Left ventricle myocardium inferior (tissue), 1 donor: ENCODE measurements around the gene GPBAR1. TPM values are rescaled to one million over a fixed set of nuclear protein-coding genes. Genes with fewer than 3 reads are reported as not detected.
A peak's percentile ranks its signal among the peaks of the same experiment; 100 is the strongest.

Source experiments
- DNase-seq: peaks from one replicate; pipeline ENCODE4 v3.0.0-alpha.2; 2020
- H3K27ac ChIP-seq: fragments of 200-600 bp; replicated peaks from 2 replicates; pipeline ENCODE4 v1.8.0; 2021
- H3K27me3 ChIP-seq: fragments of 200-600 bp; 2 replicates; pipeline ENCODE4 v1.8.0; 2021; ENCODE audit warnings: low read depth
- H3K36me3 ChIP-seq: fragments of 200-600 bp; 2 replicates; pipeline ENCODE4 v1.8.0; 2021
- H3K4me1 ChIP-seq: fragments of 200-600 bp; 2 replicates; pipeline ENCODE4 v1.8.0; 2021
- H3K4me3 ChIP-seq: fragments of 200-600 bp; 2 replicates; pipeline ENCODE4 v1.8.0; 2021; ENCODE audit warnings: mild to moderate bottlenecking, moderate library complexity
- H3K9me3 ChIP-seq: fragments of 200-600 bp; replicated peaks from 2 replicates; pipeline ENCODE4 v1.8.0; 2021
- intact Hi-C: fragments of 100-400 bp; cut with micrococcal nuclease; formaldehyde crosslinking; loops from one replicate; pipeline ENCODE4 v1.11.0; 2022
- total RNA-seq: library from RNA; stranded (reverse); fragmentation: NEBNext Ultra II Directional; extraction: Animal tissue kit (Norgen Biotek cat#: 25700); gene quantifications from one replicate; pipeline ENCODE4 v1.2.1, GENCODE V29; 2021
- TF ChIP-seq, protein P1 (sequence below): fragments of 200-600 bp; IDR thresholded peaks from 2 replicates; pipeline ENCODE4 v1.8.0; 2021; ENCODE audit warnings: antibody characterized with exemption, mild to moderate bottlenecking, borderline replicate concordance
- donor health status: DM: no; HTN: yes; CAD: no; lungs with severe emphysema.

GPBAR1 gene
- total RNA-seq, 1 donor from 2014 or later: 1.5 TPM

DNA sequence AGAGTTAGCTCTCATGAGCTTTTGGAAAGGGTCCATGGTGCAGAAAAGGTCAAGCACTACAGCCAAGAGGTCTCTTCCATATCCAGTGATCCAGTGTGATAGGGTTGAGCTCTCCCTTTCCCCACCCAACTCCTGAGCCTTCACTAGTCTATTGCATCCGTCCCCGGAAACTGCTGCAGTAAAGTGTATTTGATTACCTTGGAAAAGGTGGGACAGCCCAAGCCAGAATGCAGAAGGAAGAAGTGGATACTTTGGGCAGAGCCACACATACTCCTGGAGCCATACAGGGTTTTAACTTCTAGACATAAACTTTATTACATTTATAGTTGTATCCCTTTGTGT, 13.1 kb downstream of the GPBAR1 start:
- DNase-seq: no peak
- Histone ChIP-seq H3K36me3 (peaks cover 58% of the 10 kb centered on the region), H3K4me3 (no peak overlapping the region), H3K27ac (peak overlapping the region; percentile 88), H3K9me3 (no peaks in the 10 kb centered on the region), H3K27me3 (no peaks in the 10 kb centered on the region), H3K4me1 (peaks cover 79% of the 10 kb centered on the region)
- intact Hi-C loops: no loop called here
- TF ChIP-seq, protein P1, sequence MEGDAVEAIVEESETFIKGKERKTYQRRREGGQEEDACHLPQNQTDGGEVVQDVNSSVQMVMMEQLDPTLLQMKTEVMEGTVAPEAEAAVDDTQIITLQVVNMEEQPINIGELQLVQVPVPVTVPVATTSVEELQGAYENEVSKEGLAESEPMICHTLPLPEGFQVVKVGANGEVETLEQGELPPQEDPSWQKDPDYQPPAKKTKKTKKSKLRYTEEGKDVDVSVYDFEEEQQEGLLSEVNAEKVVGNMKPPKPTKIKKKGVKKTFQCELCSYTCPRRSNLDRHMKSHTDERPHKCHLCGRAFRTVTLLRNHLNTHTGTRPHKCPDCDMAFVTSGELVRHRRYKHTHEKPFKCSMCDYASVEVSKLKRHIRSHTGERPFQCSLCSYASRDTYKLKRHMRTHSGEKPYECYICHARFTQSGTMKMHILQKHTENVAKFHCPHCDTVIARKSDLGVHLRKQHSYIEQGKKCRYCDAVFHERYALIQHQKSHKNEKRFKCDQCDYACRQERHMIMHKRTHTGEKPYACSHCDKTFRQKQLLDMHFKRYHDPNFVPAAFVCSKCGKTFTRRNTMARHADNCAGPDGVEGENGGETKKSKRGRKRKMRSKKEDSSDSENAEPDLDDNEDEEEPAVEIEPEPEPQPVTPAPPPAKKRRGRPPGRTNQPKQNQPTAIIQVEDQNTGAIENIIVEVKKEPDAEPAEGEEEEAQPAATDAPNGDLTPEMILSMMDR: no peak

GRCh38 chr2:218274586-218274985, 13.8 kb downstream of the GPBAR1 start:
- intact Hi-C loops: no loop called here
- Histone ChIP-seq H3K4me3 (no peak overlapping the region), H3K36me3 (peaks cover 65% of the 10 kb centered on the region), H3K4me1 (peaks cover 72% of the 10 kb centered on the region), H3K27ac (peak overlapping the region; percentile 88), H3K9me3 (no peaks in the 10 kb centered on the region), H3K27me3 (no peaks in the 10 kb centered on the region)
- DNase-seq: no peak
- TF ChIP-seq, protein P1: no peak

- intact Hi-C loops: no loop called here
- Histone ChIP-seq H3K27me3 (no peaks in the 10 kb centered on the region), H3K9me3 (no peaks in the 10 kb centered on the region), H3K36me3 (peaks cover 73% of the 10 kb centered on the region), H3K4me3 (no peak overlapping the region), H3K27ac (peak overlapping the region; percentile 88), H3K4me1 (peaks cover 67% of the 10 kb centered on the region)
- TF ChIP-seq, protein P1: no peak
- no peak for DNase-seq
These were observed 14.7 kb downstream of the GPBAR1 start for GRCh38 chr2:218275371-218276072.

DNA sequence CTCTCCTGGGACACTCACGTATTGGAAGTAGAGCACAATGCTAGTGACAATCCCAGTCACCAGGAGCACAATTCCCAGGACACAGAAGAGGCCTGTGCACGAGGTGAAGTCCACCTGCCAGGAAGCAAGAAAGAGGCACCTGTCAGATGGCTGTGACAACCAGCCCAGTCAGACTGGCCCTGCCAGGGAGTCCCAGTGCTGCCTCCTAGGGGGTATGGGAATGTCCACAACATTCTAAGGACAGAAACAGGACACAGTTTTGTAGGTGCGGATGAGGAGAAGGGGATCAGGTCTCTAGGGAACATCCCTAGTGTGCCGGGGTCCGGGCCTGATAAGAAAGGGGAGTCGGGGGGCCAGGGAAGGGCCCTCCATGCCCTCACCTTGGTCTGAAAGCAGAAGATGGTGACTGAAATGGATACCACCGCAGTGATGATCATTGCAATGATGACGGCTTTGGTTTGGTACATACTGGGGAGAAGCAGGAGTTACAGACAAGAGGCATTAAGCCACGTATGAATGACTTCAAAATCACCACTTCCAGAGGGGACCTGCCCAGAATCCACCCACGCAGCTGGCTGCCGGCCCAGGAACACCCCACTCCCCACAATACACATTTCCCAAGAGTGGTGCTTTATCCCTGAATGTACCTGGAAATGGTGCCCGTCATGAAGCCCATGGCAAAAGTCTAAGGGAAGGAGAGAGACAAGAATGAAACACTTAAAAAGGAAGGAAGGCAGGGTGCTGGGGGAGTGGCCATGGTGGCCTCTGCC, 16.4 kb downstream of the GPBAR1 start:
- Histone ChIP-seq H3K4me3 (no peak overlapping the region), H3K9me3 (no peaks in the 10 kb centered on the region), H3K27ac (peak overlapping the region; percentile 27), H3K36me3 (peaks cover 90% of the 10 kb centered on the region), H3K4me1 (peaks cover 66% of the 10 kb centered on the region), H3K27me3 (no peaks in the 10 kb centered on the region)
- TF ChIP-seq, protein P1: no peak
- intact Hi-C loops: no loop called here
- no peak for DNase-seq

DNA sequence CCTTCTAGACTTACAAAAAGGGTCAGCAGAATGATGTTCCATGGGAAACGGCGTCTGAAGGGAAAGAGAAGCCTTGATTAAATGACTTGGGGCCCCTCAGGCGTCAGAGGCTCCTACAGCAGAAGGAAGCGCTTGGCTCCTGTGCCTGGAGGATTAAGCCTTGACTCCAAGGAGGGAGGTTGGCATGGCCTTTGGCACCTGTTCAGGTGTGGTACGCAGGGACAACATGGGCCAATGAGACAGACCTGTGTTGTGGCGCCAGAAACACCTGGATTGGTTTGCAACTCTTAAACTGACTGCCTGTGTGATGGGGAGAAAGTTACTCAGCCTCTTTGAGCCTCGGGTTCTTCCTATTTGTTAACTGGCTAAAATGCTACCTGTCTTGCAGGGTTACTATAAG, 17.1 kb downstream of the GPBAR1 start:
- Histone ChIP-seq H3K27ac (no peak overlapping the region), H3K9me3 (no peaks in the 10 kb centered on the region), H3K4me1 (peaks cover 66% of the 10 kb centered on the region), H3K4me3 (no peak overlapping the region), H3K36me3 (peaks cover 96% of the 10 kb centered on the region), H3K27me3 (no peaks in the 10 kb centered on the region)
- intact Hi-C loops: no loop called here
- DNase-seq: no peak
- TF ChIP-seq, protein P1: no peak
